Naive thymus-derived CD4-positive, alpha-beta T cell (primary cell): ENCODE results near the gene TRIM15. TPM values are rescaled to one million over a fixed set of nuclear protein-coding genes. Genes with fewer than 3 reads are reported as not detected.
A peak's percentile ranks its signal among the peaks of the same experiment; 100 is the strongest.

Experiments
- ATAC-seq: fragments of 150-1000 bp; cut with Tn5 transposase; 2 replicates; pipeline ENCODE4 v1.10.0; 2021; ENCODE audit warnings: mild to moderate bottlenecking, moderate library complexity
- CTCF ChIA-PET: fragments of 350-600 bp; sonication (Branson Sonifier 250); formaldehyde crosslinking; loops from one replicate; lab custom pipeline; 2021; ENCODE audit warnings: antibody characterized with exemption; lab: Charles Lee
- POLR2A ChIA-PET: fragments of 350-600 bp; sonication (Branson Sonifier 250); formaldehyde crosslinking; loops from one replicate; lab custom pipeline; 2021; ENCODE audit warnings: antibody characterized with exemption, inconsistent platforms; lab: Charles Lee
- DNase-seq, 9 donors: peaks; one replicate each; pipeline versions ENCODE4 v3.0.0 to v3.0.0-alpha.2; 2020 to 2022; ENCODE audit warnings: mixed read lengths in 1 of 9
- H3K27ac ChIP-seq: one replicate; pipeline ENCODE4 v1.7.0; 2013; ENCODE audit warnings: mild to moderate bottlenecking, low read depth, low read length, moderate library complexity
- H3K27me3 ChIP-seq, 2 donors: one replicate each; pipeline ENCODE4 v1.7.0; 2013; ENCODE audit warnings: low read length in 2 of 2, mild to moderate bottlenecking in 2 of 2, moderate library complexity in 2 of 2; ENCODE audit not compliant: control insufficient read depth in 2 of 2, insufficient read depth in 2 of 2
- H3K36me3 ChIP-seq, 3 experiments: 1 replicate in 2 of 3; 2 replicates in 1 of 3; pipeline ENCODE4 v1.7.0; 2013; ENCODE audit warnings: low read length in 3 of 3, mild to moderate bottlenecking in 3 of 3, moderate library complexity in 1 of 3; ENCODE audit not compliant: insufficient read depth in 3 of 3, control insufficient read depth in 2 of 3
- H3K4me1 ChIP-seq, 2 donors: one replicate each; pipeline ENCODE4 v1.7.0; 2013; ENCODE audit warnings: low read length in 2 of 2, mild to moderate bottlenecking in 2 of 2, moderate library complexity in 1 of 2; ENCODE audit not compliant: control insufficient read depth in 2 of 2, insufficient read depth in 2 of 2
- H3K4me3 ChIP-seq: 2 replicates; pipeline ENCODE4 v1.7.0; 2013; ENCODE audit warnings: mild to moderate bottlenecking, low read length
- H3K9me3 ChIP-seq, 3 experiments: 1 replicate in 2 of 3; 2 replicates in 1 of 3; pipeline ENCODE4 v1.7.0; 2013; ENCODE audit warnings: low read length in 3 of 3; ENCODE audit not compliant: control insufficient read depth in 2 of 3
- H3K27ac Mint-ChIP-seq, 9 donors: one replicate each; pipeline ENCODE4 v1.8.0; 2020 to 2022; ENCODE audit warnings: mixed read lengths in 9 of 9, mild to moderate bottlenecking in 8 of 9, moderate library complexity in 5 of 9, inconsistent platforms in 2 of 9
- H3K27me3 Mint-ChIP-seq, 5 donors: one replicate each; pipeline ENCODE4 v1.8.0; 2021 to 2022; ENCODE audit warnings: mixed read lengths in 5 of 5, mild to moderate bottlenecking in 1 of 5
- H3K36me3 Mint-ChIP-seq, 5 donors: one replicate each; pipeline ENCODE4 v1.8.0; 2020 to 2022; ENCODE audit warnings: mixed read lengths in 5 of 5, mild to moderate bottlenecking in 3 of 5, inconsistent platforms in 1 of 5
- H3K4me1 Mint-ChIP-seq, 7 donors: one replicate each; pipeline ENCODE4 v1.8.0; 2020 to 2022; ENCODE audit warnings: mixed read lengths in 7 of 7, mild to moderate bottlenecking in 3 of 7, inconsistent platforms in 1 of 7
- H3K4me3 Mint-ChIP-seq, 10 donors: one replicate each; pipeline ENCODE4 v1.8.0; 2020 to 2022; ENCODE audit warnings: mild to moderate bottlenecking in 10 of 10, mixed read lengths in 10 of 10, moderate library complexity in 6 of 10, inconsistent platforms in 2 of 10
- H3K9me3 Mint-ChIP-seq, 11 donors: one replicate each; pipeline ENCODE4 v1.8.0; 2020 to 2022; ENCODE audit warnings: mixed read lengths in 11 of 11, mild to moderate bottlenecking in 4 of 11, inconsistent platforms in 1 of 11, moderate library complexity in 1 of 11
- intact Hi-C, 2 donors: fragments of 100-400 bp; cut with micrococcal nuclease; formaldehyde crosslinking; loops; one replicate each; pipeline ENCODE4 v1.15.1; 2023
- polyA plus RNA-seq, 2 donors: library from polyadenylated mRNA; unstranded; fragments of 300-500 nt; fragmentation: Illumina TruSeq; gene quantifications; one replicate each; pipeline ENCODE4 v1.2.3, GENCODE V29; 2021
- total RNA-seq, 6 experiments: library from RNA in 5 of 6; stranded (reverse) in 5 of 6; gene quantifications; 1 replicate in 5 of 6; 2 replicates in 1 of 6; pipeline ENCODE4 v1.2.3 and lab custom pipeline; 2021 to 2026

Gene TRIM15
- total and polyA plus RNA-seq, 7 experiments from 2014 or later: 0.46 TPM; not detected in 6

- no peaks in the 10 kb centered on the region for H3K27me3 ChIP-seq
- H3K27me3 Mint-ChIP-seq: no peaks in the 10 kb centered on the region
Observed at GRCh38 chr6:30206152-30206551, 42.8 kb downstream of the TRIM15 start.

GRCh38 chr6:30206799-30207618, 43.7 kb downstream of the TRIM15 start:
- Histone ChIP-seq H3K36me3 (peaks cover 0 to 15% (median 0%) of the 10 kb centered on the region in 3 experiments), H3K27ac (no peak overlapping the region), H3K9me3 (no peaks in the 10 kb centered on the region), H3K4me3 (no peak overlapping the region), H3K4me1 (peaks cover 33 to 53% of the 10 kb centered on the region in 2 donors), H3K27me3 (no peaks in the 10 kb centered on the region)
- Mint-ChIP-seq H3K27me3 (no peaks in the 10 kb centered on the region), H3K36me3 (peaks cover 0 to 22% (median 12%) of the 10 kb centered on the region in 5 donors), H3K9me3 (no peaks in the 10 kb centered on the region), H3K4me3 (peak overlapping the region in 3 of 10 donors; percentile 3 to 18 (median 4)), H3K4me1 (peaks cover 59 to 88% (median 77%) of the 10 kb centered on the region in 7 donors), H3K27ac (peak overlapping the region in 3 of 9 donors; percentile 5 to 43 (median 29))
- ChIA-PET POLR2A (no interaction called here), CTCF (interaction anchor here (1.2 to 1.7 kb wide), 2 partner anchors 10 to 12 kb away, joined by 4 to 5 read pairs; no protein-coding TSS in a partner anchor)
- ATAC-seq (no peak), DNase-seq (no peak)
- intact Hi-C loops: no loop called here

More at GRCh38 chr6:30206152-30206551, 42.8 kb downstream of the TRIM15 start:
- H3K4me3 Mint-ChIP-seq: peak overlapping the region in 1 of 10 donors; percentile 34
- H3K36me3 ChIP-seq: peaks cover 0 to 16% (median 0%) of the 10 kb centered on the region in 3 experiments
- no peak overlapping the region for H3K27ac ChIP-seq
- no peaks in the 10 kb centered on the region for H3K9me3 Mint-ChIP-seq
- peak overlapping the region in 1 of 9 donors; percentile 30 for H3K27ac Mint-ChIP-seq
- H3K36me3 Mint-ChIP-seq: peaks cover 0 to 19% (median 12%) of the 10 kb centered on the region in 5 donors
- DNase-seq (no peak), ATAC-seq (no peak)
- intact Hi-C loops: no loop called here
- ChIA-PET POLR2A (interaction anchor here (0.7 to 2.8 kb wide), 3 partner anchors 7 to 119 kb away, joined by 3 to 13 read pairs (median 4); partner anchors contain the start of gene TRIM26), CTCF (no interaction called here)
- no peaks in the 10 kb centered on the region for H3K9me3 ChIP-seq
- H3K4me1 Mint-ChIP-seq: peaks cover 57 to 87% (median 74%) of the 10 kb centered on the region in 7 donors
- peaks cover 27 to 46% of the 10 kb centered on the region in 2 donors for H3K4me1 ChIP-seq
- H3K4me3 ChIP-seq: no peak overlapping the region

GRCh38 chr6:30207619-30208295, 44.4 kb downstream of the TRIM15 start:
- Mint-ChIP-seq H3K4me3 (peak overlapping the region in 2 of 10 donors; percentile 3 to 4), H3K9me3 (no peaks in the 10 kb centered on the region), H3K27ac (peak overlapping the region in 4 of 9 donors; percentile 5 to 35 (median 31)), H3K4me1 (peaks cover 56 to 86% (median 75%) of the 10 kb centered on the region in 7 donors), H3K27me3 (no peaks in the 10 kb centered on the region), H3K36me3 (peaks cover 0 to 22% (median 12%) of the 10 kb centered on the region in 5 donors)
- no peak overlapping the region for H3K27ac ChIP-seq
- no peaks in the 10 kb centered on the region for H3K9me3 ChIP-seq
- ChIA-PET POLR2A (no interaction called here), CTCF (interaction anchor here (0.6 to 1.7 kb wide), 3 partner anchors 10 to 989 kb away, joined by 4 to 5 read pairs (median 4); no protein-coding TSS in a partner anchor)
- no peak overlapping the region for H3K4me3 ChIP-seq
- H3K27me3 ChIP-seq: no peaks in the 10 kb centered on the region
- H3K36me3 ChIP-seq: peaks cover 0 to 15% (median 0%) of the 10 kb centered on the region in 3 experiments
- ATAC-seq (no peak), DNase-seq (no peak)
- intact Hi-C loops: no loop called here
- H3K4me1 ChIP-seq: peaks cover 34 to 59% of the 10 kb centered on the region in 2 donors

- peaks cover 0 to 13% (median 0%) of the 10 kb centered on the region in 3 experiments for H3K36me3 ChIP-seq
- Mint-ChIP-seq H3K4me1 (peaks cover 58 to 79% (median 68%) of the 10 kb centered on the region in 7 donors), H3K27ac (peak overlapping the region in 2 of 9 donors; percentile 99), H3K27me3 (no peaks in the 10 kb centered on the region), H3K4me3 (peak overlapping the region; percentile 89 to 100 (median 96)), H3K36me3 (peaks cover 0 to 22% (median 12%) of the 10 kb centered on the region in 5 donors), H3K9me3 (peaks cover 0 to 2% (median 0%) of the 10 kb centered on the region in 11 donors)
- no peak for ATAC-seq
- H3K4me1 ChIP-seq: peaks cover 40 to 52% of the 10 kb centered on the region in 2 donors
- ChIA-PET POLR2A (interaction anchor here (0.6 kb wide), 1 partner anchor 363 kb away, joined by 3 read pairs; no protein-coding TSS in a partner anchor), CTCF (interaction anchor here (1.3 kb wide), 1 partner anchor 40 kb away, joined by 3 read pairs; no protein-coding TSS in a partner anchor)
- DNase-seq: no peak
- no peaks in the 10 kb centered on the region for H3K27me3 ChIP-seq
- no peaks in the 10 kb centered on the region for H3K9me3 ChIP-seq
- no peak overlapping the region for H3K4me3 ChIP-seq
- H3K27ac ChIP-seq: no peak overlapping the region
- intact Hi-C loops: loop anchor here (5.0 to 10.0 kb wide), 9 partner anchors 109 to 1746 kb away; partner anchors contain the start of genes ABCF1 (in 2 of the 2), GNL1 (in 1 of the 2), HLA-A (in 1 of the 2) and MRPS18B (in 1 of the 2)
Observed at GRCh38 chr6:30211306-30211705, 48.0 kb downstream of the TRIM15 start.

- ATAC-seq: no peak
- peaks cover 0 to 22% (median 12%) of the 10 kb centered on the region in 5 donors for H3K36me3 Mint-ChIP-seq
- peaks cover 56 to 73% (median 62%) of the 10 kb centered on the region in 7 donors for H3K4me1 Mint-ChIP-seq
- H3K4me1 ChIP-seq: peaks cover 40 to 48% of the 10 kb centered on the region in 2 donors
- POLR2A ChIA-PET: interaction anchor here (1.8 kb wide), 1 partner anchor 152 kb away, joined by 7 read pairs; no protein-coding TSS in a partner anchor
- H3K36me3 ChIP-seq: peaks cover 0 to 9% (median 0%) of the 10 kb centered on the region in 3 experiments
- peak overlapping the region in 8 of 9 donors; percentile 96 to 100 (median 99) for H3K27ac Mint-ChIP-seq
- no peak for DNase-seq
- H3K27ac ChIP-seq: peak overlapping the region; percentile 99
- peak overlapping the region; percentile 83 for H3K4me3 ChIP-seq
- H3K27me3 ChIP-seq: no peaks in the 10 kb centered on the region
- intact Hi-C loops: loop anchor here (2.0 to 10.0 kb wide), 10 partner anchors 110 to 1917 kb away; partner anchors contain the start of genes ABCF1 (in 2 of the 2), ATF6B (in 1 of the 2), GNL1 (in 1 of the 2) and HLA-A (in 1 of the 2)
- H3K9me3 ChIP-seq: no peaks in the 10 kb centered on the region
- peaks cover 0 to 2% (median 0%) of the 10 kb centered on the region in 11 donors for H3K9me3 Mint-ChIP-seq
- CTCF ChIA-PET: no interaction called here
- peak overlapping the region; percentile 89 to 100 (median 96) for H3K4me3 Mint-ChIP-seq
- H3K27me3 Mint-ChIP-seq: peaks cover 0 to 1% (median 0%) of the 10 kb centered on the region in 5 donors
Observed at GRCh38 chr6:30211899-30212298, 48.6 kb downstream of the TRIM15 start.
